Cardiac atrium fibroblast (primary cell): ENCODE results near the gene GBA3. TPM values are rescaled to one million over a fixed set of nuclear protein-coding genes. Genes with fewer than 3 reads are reported as not detected.

ENCODE experiments used
- total RNA-seq: library from RNA; depleted of rRNA; stranded (reverse); fragments of >200 nt; gene quantifications from 2 replicates; pipeline ENCODE4 v1.2.3, GENCODE V29; 2015

GBA3 gene
- total RNA-seq = not detected in 2 replicates

GRCh38 chr4:22692736-22693135 lies at the start of gene GBA3:
Gene GBA3, plus strand, starts transcription at chr4:22692937.

Other genes starting within 250 kb of the GBA3 start
- 7.6 and 15.7 TPM in 2 replicates for gene ADGRA3, start 176.9 kb upstream of the GBA3 start, total RNA-seq